ENCODE measurements around the gene CREB5.
"Not testable (repeated sequence)": the region's sequence is repeated elsewhere in the genome, so short reads cannot be mapped to it uniquely, and the experiment has no call there.

Gene CREB5

GRCh38 chr7:28576656-28577055 lies 164.3 kb downstream of the CREB5 start:
- DNase-seq (ENCODE audit: low read depth, low spot score) = no peak

GRCh38 chr7:28579571-28579970 lies 167.3 kb downstream of the CREB5 start:
- DNase-seq (ENCODE audit: low read depth, low spot score) = no peak

- DNase-seq (ENCODE audit: low read depth, low spot score) = no peak
Measured at GRCh38 chr7:28580665-28581064, 168.3 kb downstream of the CREB5 start.

GRCh38 chr7:28581351-28581750 lies 169.0 kb downstream of the CREB5 start:
- DNase-seq (ENCODE audit: low read depth, low spot score) = no peak

GRCh38 chr7:28582226-28582625 lies 169.9 kb downstream of the CREB5 start:
- DNase-seq (ENCODE audit: low read depth, low spot score) = no peak

GRCh38 chr7:28584235-28584634 lies 171.9 kb downstream of the CREB5 start:
- DNase-seq (ENCODE audit: low read depth, low spot score) = no peak

- no peak for DNase-seq (ENCODE audit: low read depth, low spot score)
Measured at GRCh38 chr7:28586736-28587135, 174.4 kb downstream of the CREB5 start.

GRCh38 chr7:28587211-28587610 lies 174.9 kb downstream of the CREB5 start:
- no peak for DNase-seq (ENCODE audit: low read depth, low spot score)

- DNase-seq (ENCODE audit: low read depth, low spot score) = no peak
Measured at GRCh38 chr7:28588602-28589001, 176.3 kb downstream of the CREB5 start.

GRCh38 chr7:28591041-28591674 lies 178.8 kb downstream of the CREB5 start:
- no peak for DNase-seq (ENCODE audit: low read depth, low spot score)

- no peak for DNase-seq (ENCODE audit: low read depth, low spot score)
Measured at GRCh38 chr7:28591725-28592349, 179.5 kb downstream of the CREB5 start.

- DNase-seq (ENCODE audit: low read depth, low spot score) = no peak
Measured at GRCh38 chr7:28592861-28593260, 180.5 kb downstream of the CREB5 start.

- DNase-seq (ENCODE audit: low read depth, low spot score) = no peak
Measured at GRCh38 chr7:28595076-28595475, 182.8 kb downstream of the CREB5 start.

- DNase-seq (ENCODE audit: low read depth, low spot score) = no peak
Measured at GRCh38 chr7:28595801-28596200, 183.5 kb downstream of the CREB5 start.

- DNase-seq (ENCODE audit: low read depth, low spot score) = no peak
Measured at GRCh38 chr7:28596245-28596935, 184.1 kb downstream of the CREB5 start.

- no peak for DNase-seq (ENCODE audit: low read depth, low spot score)
Measured at GRCh38 chr7:28597284-28597683, 185.0 kb downstream of the CREB5 start.

GRCh38 chr7:28598037-28598436 lies 185.7 kb downstream of the CREB5 start:
- not testable (repeated sequence) for DNase-seq (ENCODE audit: low read depth, low spot score)

- no peak for DNase-seq (ENCODE audit: low read depth, low spot score)
Measured at GRCh38 chr7:28598586-28598985, 186.3 kb downstream of the CREB5 start.

- no peak for DNase-seq (ENCODE audit: low read depth, low spot score)
Measured at GRCh38 chr7:28599411-28599810, 187.1 kb downstream of the CREB5 start.

- no peak for DNase-seq (ENCODE audit: low read depth, low spot score)
Measured at GRCh38 chr7:28602282-28602681, 190.0 kb downstream of the CREB5 start.

- no peak for DNase-seq (ENCODE audit: low read depth, low spot score)
Measured at GRCh38 chr7:28605427-28606085, 193.2 kb downstream of the CREB5 start.

GRCh38 chr7:28606421-28606820 lies 194.1 kb downstream of the CREB5 start:
- no peak for DNase-seq (ENCODE audit: low read depth, low spot score)

GRCh38 chr7:28607855-28608193 lies 195.5 kb downstream of the CREB5 start:
- DNase-seq (ENCODE audit: low read depth, low spot score) = no peak
